ENCODE data around the gene SDK1.

GRCh38 chr7:3591219-3591618 is 290.2 kb downstream of the SDK1 start:
- no peak for TF ChIP-seq CTCF (IDR thresholded peaks at IDR 0.05; ENCODE audit: borderline replicate concordance, extremely low read depth, low read length, poor library complexity, severe bottlenecking)
- no peak for TF ChIP-seq EZH2 (IDR thresholded peaks at IDR 0.05; ENCODE audit: borderline replicate concordance, low read depth, low read length, severe bottlenecking)
